ENCODE results near the gene PPP2R5C.

Gene PPP2R5C

GRCh38 chr14:101872346-101872745, 110.8 kb downstream of the PPP2R5C start:
- DNase-seq, result no peak

DNA sequence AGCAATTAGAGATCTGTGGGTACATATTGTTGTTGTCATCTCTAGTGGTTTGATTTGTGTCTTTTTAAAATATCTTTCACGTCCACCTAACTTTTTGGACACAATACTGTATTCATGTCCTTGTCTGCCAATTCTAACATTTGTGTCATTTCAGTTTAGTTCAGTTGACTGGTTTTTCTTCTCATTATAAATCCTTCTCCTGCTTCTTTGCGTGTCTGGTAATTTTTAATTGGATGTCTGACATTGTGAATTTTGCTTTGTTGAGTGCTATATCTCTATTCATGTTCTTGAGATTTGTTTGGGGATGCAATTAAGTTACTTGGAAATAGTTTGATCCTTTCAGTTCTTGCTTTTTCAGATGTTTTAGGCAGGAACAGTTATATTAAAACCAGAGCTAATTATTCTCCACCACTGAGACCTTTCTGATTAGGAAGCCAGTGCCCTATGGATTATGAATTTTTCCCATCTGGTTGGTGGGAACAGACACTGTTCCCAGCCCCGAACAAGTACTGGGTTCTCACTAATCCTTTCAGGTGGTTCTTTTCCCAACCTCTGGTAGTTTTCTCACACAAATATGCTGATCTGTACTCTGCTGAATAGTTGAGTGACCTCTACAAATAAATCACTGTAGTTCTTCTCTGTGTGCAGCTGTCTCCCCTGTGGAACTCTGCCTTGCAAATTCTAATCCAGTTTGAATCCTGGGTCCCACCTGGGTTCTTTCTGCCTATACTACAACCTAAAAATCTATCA, 111.7 kb downstream of the PPP2R5C start:
- no peak for DNase-seq

DNA sequence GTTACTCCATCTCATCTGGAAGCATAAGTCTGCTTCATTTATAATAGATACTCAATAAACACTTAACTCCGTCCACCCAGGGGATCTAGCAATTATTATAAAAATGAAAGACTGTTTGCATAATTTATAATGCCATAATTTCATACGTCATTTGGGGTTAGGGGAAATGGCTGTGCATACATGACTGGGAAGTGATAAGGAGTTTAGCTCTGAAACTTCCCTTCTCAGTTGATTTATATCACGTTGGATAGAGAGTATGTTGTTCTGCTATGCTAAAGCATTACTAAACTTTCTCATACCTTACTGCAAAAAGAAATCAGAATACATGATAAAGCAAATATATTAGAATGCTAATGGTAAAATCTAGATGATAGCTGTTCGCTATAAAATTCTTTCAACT, 112.5 kb downstream of the PPP2R5C start:
- no peak for DNase-seq

DNA sequence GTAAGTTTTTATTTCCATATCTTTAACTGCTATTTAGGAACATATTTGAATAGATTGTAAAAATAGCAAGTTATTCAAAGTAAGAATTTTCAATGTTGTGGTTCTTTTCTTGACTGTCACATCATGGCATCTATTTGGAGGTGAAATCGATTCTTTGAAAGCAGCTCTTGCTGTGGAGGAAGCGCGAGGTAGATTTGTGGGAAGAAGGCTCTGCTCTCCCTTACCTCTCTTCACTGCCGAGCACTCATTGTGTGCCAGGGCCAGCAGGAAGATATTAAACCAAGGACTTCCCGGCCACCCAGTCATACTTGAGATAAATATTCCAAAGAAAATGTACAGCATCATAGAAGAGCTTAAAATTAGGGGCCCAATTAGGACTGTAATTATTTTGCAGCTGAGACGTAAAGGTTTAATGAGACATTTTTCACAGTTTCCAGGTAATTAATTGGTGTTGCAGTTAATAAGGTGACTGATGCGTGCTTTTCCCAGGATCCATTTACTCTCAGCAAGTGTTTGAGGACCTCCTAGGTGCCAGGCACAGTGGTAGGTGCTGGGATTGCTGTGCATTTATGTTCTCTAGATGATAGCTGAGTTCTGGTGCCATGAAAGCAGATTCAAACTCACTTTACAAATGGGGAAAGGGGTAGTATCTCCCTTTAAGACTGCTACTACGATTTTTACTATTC, 113.7 kb downstream of the PPP2R5C start:
- DNase-seq, result no peak

DNA sequence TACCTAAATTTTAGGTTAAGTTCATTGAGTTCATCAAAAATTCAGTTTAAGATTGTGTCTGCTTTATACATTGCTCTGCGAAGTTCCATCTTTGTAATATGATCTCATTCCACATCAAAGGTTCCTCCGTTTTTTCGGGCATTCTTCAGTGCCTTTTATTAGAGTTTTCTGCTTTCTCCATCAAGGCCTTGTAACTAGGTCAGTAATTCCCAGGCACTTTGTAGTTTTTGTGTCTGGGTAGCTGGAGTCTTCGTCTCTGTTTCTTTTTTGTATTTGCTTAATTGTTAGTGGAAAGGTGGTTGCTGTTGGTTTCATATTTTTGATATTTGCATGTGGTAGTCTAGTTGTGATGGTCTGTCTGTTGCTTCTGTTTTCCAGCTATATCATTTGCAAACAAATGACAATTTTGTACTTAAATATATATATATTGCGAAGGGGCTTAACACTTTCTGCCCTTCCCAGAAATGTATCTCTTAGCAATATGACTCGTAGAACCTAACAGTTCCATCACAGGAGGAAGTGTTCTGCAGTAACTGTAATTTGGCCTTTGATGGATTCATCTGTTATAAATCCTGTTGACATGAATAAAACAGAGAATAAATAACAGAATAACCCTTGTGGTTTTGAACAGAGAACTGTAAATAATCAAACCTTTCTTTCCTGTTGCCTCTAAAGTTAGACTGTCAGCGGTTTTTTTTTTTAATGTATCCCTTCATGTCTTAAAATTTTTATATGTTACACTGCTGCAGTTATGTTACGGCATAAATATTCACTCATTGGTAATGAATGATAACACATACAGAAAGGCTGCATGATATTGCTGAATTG, 114.4 kb downstream of the PPP2R5C start:
- DNase-seq, result no peak

- peak; percentile 90 for DNase-seq
These were observed 115.0 kb downstream of the PPP2R5C start for GRCh38 chr14:101876555-101876938.

DNA sequence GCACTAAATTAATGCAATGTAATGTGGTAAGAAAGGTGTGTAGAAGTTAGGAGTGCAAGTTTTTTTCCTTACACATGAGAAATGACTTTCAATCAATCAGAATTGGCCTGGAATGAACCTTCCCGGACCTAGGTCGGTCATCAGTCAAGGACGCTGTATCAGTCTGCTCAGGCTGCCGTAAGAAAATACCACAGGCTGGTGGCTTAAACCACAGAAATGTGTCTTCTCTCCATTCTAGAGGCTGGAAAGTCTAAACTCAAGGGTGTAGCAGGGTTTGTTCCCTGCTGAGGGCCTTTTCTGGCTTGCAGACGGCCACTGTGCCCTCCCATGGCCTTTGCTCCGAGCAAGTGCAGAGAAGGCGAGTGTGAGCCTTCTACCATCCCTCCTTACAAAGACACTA, 116.3 kb downstream of the PPP2R5C start:
- DNase-seq, result no peak

GRCh38 chr14:101878211-101878821, 116.8 kb downstream of the PPP2R5C start:
- no peak for DNase-seq

GRCh38 chr14:101878822-101879528, 117.5 kb downstream of the PPP2R5C start:
- DNase-seq, result no peak

DNA sequence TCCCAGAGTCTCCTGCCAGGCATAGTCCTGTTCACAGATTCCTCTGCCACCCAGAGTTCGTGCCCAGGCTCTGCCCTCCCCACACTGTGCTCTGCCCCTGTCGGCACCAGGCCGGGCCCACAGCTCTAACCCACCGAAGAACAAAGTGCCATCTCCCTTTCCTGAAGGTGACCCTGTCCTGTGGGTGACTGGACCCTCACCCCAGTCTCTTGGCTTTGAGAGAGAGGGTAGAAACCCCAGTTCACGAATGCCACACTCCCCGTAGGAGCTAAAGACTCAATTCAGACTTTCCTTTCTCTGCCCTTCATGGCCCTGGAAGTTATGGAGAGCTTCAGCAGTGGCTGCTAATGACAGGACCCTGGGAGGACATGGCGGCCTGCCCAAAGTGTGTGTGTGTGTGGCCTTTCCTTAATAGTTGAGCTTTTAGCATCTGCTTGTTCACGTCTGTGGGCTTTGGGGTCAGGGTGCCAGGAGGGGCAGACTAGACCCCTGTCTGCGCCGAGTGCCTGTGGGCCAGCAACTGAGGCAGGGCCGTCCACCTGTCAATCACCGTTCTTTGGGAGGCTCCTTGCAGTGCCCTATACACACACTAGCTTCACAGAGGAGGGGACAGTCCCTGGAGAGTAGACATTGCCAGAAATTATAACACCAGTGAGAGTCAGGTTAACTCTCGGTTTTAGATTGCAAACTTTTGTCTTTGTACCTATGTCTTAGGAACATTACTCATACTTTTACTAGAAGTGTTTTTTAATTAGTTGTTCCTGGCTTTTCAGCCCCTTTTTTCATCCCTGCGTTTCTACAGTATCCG, 118.2 kb downstream of the PPP2R5C start:
- DNase-seq, result no peak

DNA sequence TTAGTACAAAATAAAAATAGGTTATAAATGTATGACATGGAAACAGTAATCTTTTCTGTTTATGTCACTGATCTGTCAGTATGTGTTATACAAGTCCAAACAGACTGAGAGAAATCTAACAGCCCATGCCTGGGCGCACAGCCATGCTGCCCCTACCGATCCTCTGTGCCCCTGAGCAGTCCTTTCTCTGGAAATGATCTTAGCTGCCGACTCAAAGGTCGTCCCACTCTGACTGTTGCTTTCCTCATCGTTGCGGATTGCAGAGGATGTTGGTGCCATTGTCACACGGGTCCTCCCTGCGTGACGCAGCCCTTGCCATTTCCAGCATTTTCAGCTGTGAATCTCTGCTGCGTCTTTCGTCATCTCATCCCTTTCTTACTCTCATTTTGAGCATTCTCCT, 119.9 kb downstream of the PPP2R5C start:
- DNase-seq, result no peak

- no peak for DNase-seq
These were observed 120.8 kb downstream of the PPP2R5C start for GRCh38 chr14:101882141-101882935.

DNA sequence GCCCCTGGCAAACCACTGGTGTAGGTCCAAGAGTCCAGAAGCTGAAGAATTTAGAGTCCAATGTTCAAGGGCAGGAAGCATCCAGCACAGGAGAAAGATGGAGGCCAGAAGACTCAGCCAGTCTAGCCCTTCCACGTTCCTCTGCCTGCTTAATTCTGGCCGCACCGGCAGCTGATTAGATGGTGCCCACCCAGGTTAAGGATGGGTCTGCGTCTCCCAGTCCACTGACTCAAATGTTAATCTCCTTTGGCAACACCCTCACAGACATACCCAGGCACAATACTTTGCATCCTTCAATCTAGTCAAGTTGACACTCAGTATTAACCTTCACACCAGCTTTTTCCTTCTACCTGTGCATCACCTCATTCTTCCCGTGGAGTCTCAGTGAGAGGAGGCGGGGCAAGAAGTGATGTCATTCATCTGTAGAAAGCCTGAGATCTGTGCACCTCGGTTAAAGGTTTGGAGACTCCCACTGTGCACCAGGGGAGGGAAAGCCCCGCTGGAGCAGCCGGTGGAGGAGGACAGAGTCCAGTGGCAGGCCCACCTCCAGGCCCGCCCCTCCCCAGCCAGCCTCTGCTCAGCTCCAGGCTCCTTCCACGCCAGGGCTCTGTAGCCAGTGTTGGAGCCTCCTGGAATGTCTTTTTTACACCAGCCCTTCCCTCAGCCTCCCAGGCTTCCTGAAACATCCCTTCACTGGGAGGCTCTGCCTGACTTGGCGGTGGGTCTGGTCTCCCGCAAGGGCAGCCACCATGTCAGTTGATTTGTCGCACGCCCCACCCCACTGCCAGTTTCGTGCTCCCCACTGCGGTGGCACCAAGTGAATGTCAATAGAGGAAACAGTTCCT, 122.8 kb downstream of the PPP2R5C start:
- DNase-seq, result no peak

DNA sequence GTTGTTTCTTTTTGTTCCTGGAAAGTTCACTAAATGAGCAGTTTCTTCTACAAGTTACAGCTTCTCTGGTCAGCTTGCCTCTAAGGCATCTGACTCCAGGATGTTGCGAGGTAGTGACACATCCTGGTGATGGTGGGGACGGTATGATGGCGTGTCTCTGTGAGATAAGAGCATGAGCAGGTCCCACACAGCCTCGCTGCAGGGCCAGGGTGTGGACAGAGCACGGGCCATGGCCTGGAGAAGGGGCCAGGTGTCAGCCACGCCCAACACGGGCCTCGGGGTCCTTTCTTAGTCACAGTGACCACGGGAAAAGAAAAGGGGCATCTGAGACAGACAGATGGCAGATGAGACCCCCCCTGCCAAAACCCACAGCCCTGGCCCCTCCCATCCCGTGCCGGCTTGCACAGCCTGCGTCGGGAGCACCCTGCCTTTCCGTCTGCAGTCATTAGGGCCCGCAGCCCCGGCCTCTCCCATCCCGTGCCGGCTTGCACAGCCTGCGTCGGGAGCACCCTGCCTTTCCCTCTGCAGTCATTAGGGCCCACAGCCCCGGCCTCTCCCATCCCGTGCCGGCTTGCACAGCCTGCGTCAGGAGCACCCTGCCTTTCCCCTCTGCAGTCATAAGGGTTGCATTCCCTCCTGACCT, 123.5 kb downstream of the PPP2R5C start:
- no peak for DNase-seq

GRCh38 chr14:101887219-101887618, 125.7 kb downstream of the PPP2R5C start:
- DNase-seq, result no peak

GRCh38 chr14:101888182-101888581, 126.7 kb downstream of the PPP2R5C start:
- DNase-seq, result no peak

DNA sequence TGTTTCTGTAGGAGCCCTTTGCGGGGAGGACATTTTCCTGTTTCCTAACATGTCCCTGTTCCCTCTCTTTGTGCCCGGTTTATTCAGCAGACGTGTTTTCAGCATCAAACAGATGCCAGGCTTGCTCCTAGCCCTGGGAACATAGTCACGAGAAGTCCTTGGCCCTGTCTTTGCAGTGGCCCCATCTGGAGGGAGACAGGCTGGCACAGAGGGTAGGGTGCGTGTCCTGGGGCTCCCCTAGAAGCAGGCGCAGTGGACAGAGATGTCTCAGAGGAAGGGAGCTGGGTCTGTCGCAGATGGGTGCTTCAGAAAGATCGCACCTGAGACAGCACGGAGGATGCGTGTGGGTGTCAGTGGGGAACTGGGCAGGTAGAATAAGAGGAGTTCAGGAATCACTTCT, 127.9 kb downstream of the PPP2R5C start:
- no peak for DNase-seq

DNA sequence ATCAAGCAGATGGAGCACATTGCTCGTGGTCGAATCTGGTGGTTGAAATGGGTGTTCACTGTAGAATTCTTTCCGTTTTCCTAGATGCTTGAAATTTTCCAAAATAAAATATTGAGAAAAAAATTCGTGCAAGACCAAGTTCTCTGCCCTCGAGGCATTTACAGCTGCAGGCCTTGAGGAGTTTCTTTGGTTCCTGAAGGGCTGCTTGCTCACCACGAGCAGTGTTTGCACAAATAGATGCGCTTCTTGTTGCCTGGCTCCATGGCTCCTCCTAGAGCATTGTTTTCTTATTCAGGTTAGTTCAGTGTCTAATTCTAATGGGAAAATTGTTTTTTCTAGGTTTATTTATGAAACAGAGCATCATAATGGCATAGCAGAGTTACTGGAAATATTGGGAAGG, 128.4 kb downstream of the PPP2R5C start:
- DNase-seq, result no peak

DNA sequence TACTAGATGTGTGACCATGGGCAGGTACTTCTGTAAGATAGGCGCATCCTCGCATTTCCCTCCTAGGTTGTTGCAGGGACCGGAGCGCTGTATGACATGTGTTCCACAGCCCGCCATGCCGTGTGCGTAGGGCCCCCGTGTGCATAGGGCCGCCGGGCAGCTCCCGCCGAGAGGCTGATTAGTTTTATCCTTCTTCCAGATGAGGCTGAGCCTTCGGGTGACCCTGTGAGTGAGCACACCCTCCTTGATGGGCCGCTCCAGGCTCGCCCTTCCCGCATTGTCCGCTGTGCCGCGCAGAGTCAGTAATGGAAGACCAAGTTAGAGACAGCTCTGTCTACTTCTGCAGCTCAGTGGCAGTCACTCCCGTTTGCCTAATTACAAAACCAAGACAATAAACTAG, 130.0 kb downstream of the PPP2R5C start:
- DNase-seq, result no peak

Data from SIG-M5 (cell line).